H9 (cell line): ENCODE results near the gene NHSL1. TPM values are rescaled to one million over a fixed set of nuclear protein-coding genes. Genes with fewer than 3 reads are reported as not detected.

ENCODE experiments used
- DNase-seq: peaks from one replicate; pipeline ENCODE4 v3.0.0-alpha.2; 2017
- H2AFZ ChIP-seq: one replicate; pipeline ENCODE4 v1.6.1; 2013; ENCODE audit warnings: mild to moderate bottlenecking, low read length, control low read depth, moderate library complexity
- H2AK5ac ChIP-seq: 2 replicates; pipeline ENCODE4 v1.6.1; 2013; ENCODE audit warnings: low read length, control low read depth, mixed read lengths; ENCODE audit not compliant: insufficient read length
- H2BK120ac ChIP-seq: one replicate; pipeline ENCODE4 v1.6.1; 2013; ENCODE audit warnings: low read depth, mild to moderate bottlenecking, low read length, control low read depth, inconsistent platforms; ENCODE audit not compliant: poor library complexity, severe bottlenecking
- H2BK12ac ChIP-seq: 2 replicates; pipeline ENCODE4 v1.6.1; 2013; ENCODE audit warnings: low read length, control low read depth, mixed read lengths, low read depth; ENCODE audit not compliant: insufficient read length
- H2BK15ac ChIP-seq: 2 replicates; pipeline ENCODE4 v1.6.1; 2013; ENCODE audit warnings: low read depth, low read length, control low read depth
- H2BK20ac ChIP-seq: one replicate; pipeline ENCODE4 v1.6.1; 2013; ENCODE audit warnings: low read depth, mild to moderate bottlenecking, low read length, control low read depth, inconsistent platforms; ENCODE audit not compliant: poor library complexity, severe bottlenecking
- H2BK5ac ChIP-seq: 2 replicates; pipeline ENCODE4 v1.6.1; 2013; ENCODE audit warnings: low read length, control low read depth, mixed read lengths; ENCODE audit not compliant: insufficient read length
- H3K14ac ChIP-seq: 2 replicates; pipeline ENCODE4 v1.6.1; 2013; ENCODE audit warnings: low read length, control low read depth; ENCODE audit not compliant: insufficient read depth
- H3K18ac ChIP-seq: 2 replicates; pipeline ENCODE4 v1.6.1; 2013; ENCODE audit warnings: low read depth, mild to moderate bottlenecking, mixed read lengths, low read length, control low read depth; ENCODE audit not compliant: insufficient read length
- H3K23ac ChIP-seq: 2 replicates; pipeline ENCODE4 v1.6.1; 2013; ENCODE audit warnings: low read length, control low read depth, mixed read lengths, low read depth; ENCODE audit not compliant: insufficient read length
- H3K23me2 ChIP-seq: 2 replicates; pipeline ENCODE4 v1.6.1; 2013; ENCODE audit warnings: low read depth, mild to moderate bottlenecking, mixed read lengths, low read length, control low read depth; ENCODE audit not compliant: insufficient read length, poor library complexity, severe bottlenecking
- H3K27ac ChIP-seq: 2 replicates; pipeline ENCODE4 v1.5.1; 2013; ENCODE audit warnings: low read length, control low read depth, mixed read lengths, low read depth; ENCODE audit not compliant: insufficient read length
- H3K27me3 ChIP-seq: 2 replicates; pipeline ENCODE4 v1.6.1; 2013; ENCODE audit warnings: low read length, control low read depth, inconsistent platforms; ENCODE audit not compliant: insufficient read depth
- H3K4ac ChIP-seq: 2 replicates; pipeline ENCODE4 v1.6.1; 2013; ENCODE audit warnings: low read depth, mild to moderate bottlenecking, control low read depth, inconsistent platforms, low read length, moderate library complexity
- H3K4me1 ChIP-seq: 2 replicates; pipeline ENCODE4 v1.6.1; 2013; ENCODE audit warnings: low read length, control low read depth, inconsistent platforms; ENCODE audit not compliant: insufficient read depth
- H3K4me2 ChIP-seq: 2 replicates; pipeline ENCODE4 v1.6.1; 2013; ENCODE audit warnings: low read length, control low read depth, mixed read lengths; ENCODE audit not compliant: insufficient read length, insufficient read depth
- H3K56ac ChIP-seq: 2 replicates; pipeline ENCODE4 v1.6.1; 2013; ENCODE audit warnings: low read depth, mild to moderate bottlenecking, mixed read lengths, low read length, control low read depth; ENCODE audit not compliant: insufficient read length
- H3K79me1 ChIP-seq: 2 replicates; pipeline ENCODE4 v1.6.1; 2013; ENCODE audit warnings: low read depth, mild to moderate bottlenecking, moderate library complexity, low read length, control low read depth, inconsistent platforms; ENCODE audit not compliant: insufficient read depth, poor library complexity, severe bottlenecking
- H3K79me2 ChIP-seq: 2 replicates; pipeline ENCODE4 v1.6.1; 2013; ENCODE audit warnings: low read length, control low read depth, inconsistent platforms; ENCODE audit not compliant: insufficient read depth
- H3K9ac ChIP-seq: 2 replicates; pipeline ENCODE4 v1.6.1; 2013; ENCODE audit warnings: low read length, control low read depth, mixed read lengths; ENCODE audit not compliant: insufficient read length; ENCODE audit errors: extremely low read depth
- H3K9me3 ChIP-seq: one replicate; pipeline ENCODE4 v1.6.1; 2013; ENCODE audit warnings: low read depth, low read length, inconsistent platforms; ENCODE audit not compliant: control insufficient read depth
- H3T11ph ChIP-seq: one replicate; pipeline ENCODE4 v1.6.1; 2013; ENCODE audit warnings: mild to moderate bottlenecking, low read length, control low read depth, inconsistent platforms
- H4K20me1 ChIP-seq: one replicate; pipeline ENCODE4 v1.6.1; 2013; ENCODE audit not compliant: control insufficient read depth, insufficient read length, insufficient read depth
- H4K5ac ChIP-seq: 2 replicates; pipeline ENCODE4 v1.6.1; 2013; ENCODE audit warnings: low read depth, mild to moderate bottlenecking, mixed read lengths, low read length, control low read depth; ENCODE audit not compliant: insufficient read length
- H4K8ac ChIP-seq: replicated peaks from 2 replicates; pipeline ENCODE4 v1.6.1; 2013; ENCODE audit warnings: low read length, control low read depth, mixed read lengths, low read depth; ENCODE audit not compliant: insufficient read length
- H4K91ac ChIP-seq: 2 replicates; pipeline ENCODE4 v1.6.1; 2013; ENCODE audit warnings: low read depth, mild to moderate bottlenecking, moderate library complexity, mixed read lengths, low read length, control low read depth; ENCODE audit not compliant: insufficient read length
- H3K27ac Mint-ChIP-seq, 3 experiments: 2 replicates in 2 of 3; 3 replicates in 1 of 3; pipeline ENCODE4 v1.8.0; 2020 to 2021; ENCODE audit warnings: mixed read lengths in 3 of 3, mild to moderate bottlenecking in 1 of 3, moderate library complexity in 1 of 3
- H3K27me3 Mint-ChIP-seq: 2 replicates; pipeline ENCODE4 v1.8.0; 2021; ENCODE audit warnings: low read depth, mild to moderate bottlenecking, moderate library complexity, mixed read lengths
- H3K36me3 Mint-ChIP-seq, 3 experiments: 2 replicates in 2 of 3; 3 replicates in 1 of 3; pipeline ENCODE4 v1.8.0; 2020 to 2021; ENCODE audit warnings: low read depth in 3 of 3, mixed read lengths in 3 of 3; ENCODE audit not compliant: insufficient read depth in 1 of 3
- H3K4me1 Mint-ChIP-seq, 2 experiments: 2 replicates each; pipeline ENCODE4 v1.8.0; 2020; ENCODE audit warnings: mixed read lengths in 2 of 2
- H3K4me3 Mint-ChIP-seq, 2 experiments: 2 replicates in 1 of 2; 3 replicates in 1 of 2; pipeline ENCODE4 v1.8.0; 2020 to 2021; ENCODE audit warnings: mild to moderate bottlenecking in 2 of 2, mixed read lengths in 2 of 2, moderate library complexity in 1 of 2
- H3K9me3 Mint-ChIP-seq, 2 experiments: 2 replicates in 1 of 2; 3 replicates in 1 of 2; pipeline ENCODE4 v1.8.0; 2020; ENCODE audit warnings: mild to moderate bottlenecking in 2 of 2, mixed read lengths in 2 of 2, moderate library complexity in 1 of 2
- WGBS: extraction: QIAGEN DNeasy Blood & Tissue Kit; methylation state at CpG from one replicate; pipeline ENCODE4 v1.1.7; 2013; ENCODE audit warnings: missing lambda C conversion rate, low lambda C conversion rate, mixed read lengths; ENCODE audit not compliant: insufficient read length; ENCODE audit errors: extremely low coverage; 5-methylcytosine and 5-hydroxymethylcytosine counted together
- total RNA-seq: library from RNA; stranded (reverse); gene quantifications from 2 replicates; pipeline ENCODE4 v1.2.1, GENCODE V29; 2021
- TF ChIP-seq, protein P1 (sequence below): fragments of 200-600 bp; sonication (generic); conservative IDR thresholded peaks from 3 replicates; pipeline ENCODE4 v1.8.0; 2021; ENCODE audit warnings: antibody characterized with exemption, mild to moderate bottlenecking

The NHSL1 gene
- total RNA-seq, 1 experiment from 2014 or later: 28.7 TPM

DNA sequence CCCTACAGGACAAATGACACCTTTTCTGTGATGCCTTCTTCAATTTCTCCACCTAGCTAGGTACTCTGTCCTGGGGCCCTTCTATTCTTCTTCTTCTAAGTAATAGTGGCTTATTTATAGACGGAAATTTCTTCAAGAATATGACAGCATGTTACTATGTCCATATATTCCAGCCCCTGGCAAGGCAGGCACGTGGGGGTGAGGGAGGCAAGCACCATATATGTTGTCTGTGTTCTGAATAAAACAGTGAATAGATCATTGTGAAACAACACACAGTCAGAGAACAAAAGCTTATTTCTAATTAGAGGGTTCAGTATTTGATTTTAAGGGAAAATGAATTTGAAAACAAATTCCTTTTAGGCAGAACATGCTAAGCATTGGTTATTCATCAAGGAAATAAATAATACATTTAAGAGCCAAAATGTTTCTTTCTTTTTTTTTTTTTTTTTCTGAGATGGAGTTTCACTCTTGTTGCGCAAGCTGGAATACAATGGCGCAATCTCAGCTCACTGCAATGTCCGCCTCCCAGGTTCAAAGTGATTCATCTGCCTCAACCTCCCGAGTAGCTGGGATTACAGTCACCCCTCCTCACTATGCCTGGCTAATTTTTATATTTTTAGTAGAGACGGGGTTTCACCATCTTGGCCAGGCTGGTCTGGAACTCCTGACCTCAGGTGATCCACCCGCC, 89.1 kb downstream of the NHSL1 start:
- Histone ChIP-seq H4K8ac (no peak overlapping the region), H3K23me2 (peaks cover under 1% of the 10 kb centered on the region), H3K23ac (no peak overlapping the region), H2BK12ac (no peak overlapping the region), H3K4me2 (no peak overlapping the region), H3K9ac (no peak overlapping the region), H4K20me1 (no peaks in the 10 kb centered on the region), H3K27me3 (no peaks in the 10 kb centered on the region), H2AFZ (no peak overlapping the region), H3K4ac (no peak overlapping the region), H2BK20ac (no peak overlapping the region), H3K79me1 (no peaks in the 10 kb centered on the region), H2BK120ac (no peak overlapping the region), H3T11ph (no peak overlapping the region), H3K4me1 (no peaks in the 10 kb centered on the region), H3K56ac (no peak overlapping the region), H2BK5ac (no peak overlapping the region), H2AK5ac (no peak overlapping the region), H3K79me2 (no peaks in the 10 kb centered on the region), H4K91ac (no peak overlapping the region), H3K14ac (no peak overlapping the region), H4K5ac (no peak overlapping the region), H3K18ac (no peak overlapping the region), H3K9me3 (no peaks in the 10 kb centered on the region), H2BK15ac (no peak overlapping the region), H3K27ac (no peak overlapping the region)
- Mint-ChIP-seq H3K27me3 (no peaks in the 10 kb centered on the region), H3K9me3 (no peaks in the 10 kb centered on the region), H3K4me3 (no peak overlapping the region), H3K36me3 (peaks cover 16 to 80% (median 78%) of the 10 kb centered on the region in 3 experiments; a peak in 6 of 7 replicates), H3K4me1 (peaks cover 2 to 3% of the 10 kb centered on the region in 2 experiments), H3K27ac (no peak overlapping the region)
- DNase-seq: no peak
- no CpG with 5 or more reads among the region's 8 CpGs for WGBS
- TF ChIP-seq, protein P1, sequence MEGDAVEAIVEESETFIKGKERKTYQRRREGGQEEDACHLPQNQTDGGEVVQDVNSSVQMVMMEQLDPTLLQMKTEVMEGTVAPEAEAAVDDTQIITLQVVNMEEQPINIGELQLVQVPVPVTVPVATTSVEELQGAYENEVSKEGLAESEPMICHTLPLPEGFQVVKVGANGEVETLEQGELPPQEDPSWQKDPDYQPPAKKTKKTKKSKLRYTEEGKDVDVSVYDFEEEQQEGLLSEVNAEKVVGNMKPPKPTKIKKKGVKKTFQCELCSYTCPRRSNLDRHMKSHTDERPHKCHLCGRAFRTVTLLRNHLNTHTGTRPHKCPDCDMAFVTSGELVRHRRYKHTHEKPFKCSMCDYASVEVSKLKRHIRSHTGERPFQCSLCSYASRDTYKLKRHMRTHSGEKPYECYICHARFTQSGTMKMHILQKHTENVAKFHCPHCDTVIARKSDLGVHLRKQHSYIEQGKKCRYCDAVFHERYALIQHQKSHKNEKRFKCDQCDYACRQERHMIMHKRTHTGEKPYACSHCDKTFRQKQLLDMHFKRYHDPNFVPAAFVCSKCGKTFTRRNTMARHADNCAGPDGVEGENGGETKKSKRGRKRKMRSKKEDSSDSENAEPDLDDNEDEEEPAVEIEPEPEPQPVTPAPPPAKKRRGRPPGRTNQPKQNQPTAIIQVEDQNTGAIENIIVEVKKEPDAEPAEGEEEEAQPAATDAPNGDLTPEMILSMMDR: no peak
